Measurements from ENCODE around the gene DDI2.
"Not testable (repeated sequence)": the region's sequence is repeated elsewhere in the genome, so short reads cannot be mapped to it uniquely, and the experiment has no call there.

Gene DDI2

DNA sequence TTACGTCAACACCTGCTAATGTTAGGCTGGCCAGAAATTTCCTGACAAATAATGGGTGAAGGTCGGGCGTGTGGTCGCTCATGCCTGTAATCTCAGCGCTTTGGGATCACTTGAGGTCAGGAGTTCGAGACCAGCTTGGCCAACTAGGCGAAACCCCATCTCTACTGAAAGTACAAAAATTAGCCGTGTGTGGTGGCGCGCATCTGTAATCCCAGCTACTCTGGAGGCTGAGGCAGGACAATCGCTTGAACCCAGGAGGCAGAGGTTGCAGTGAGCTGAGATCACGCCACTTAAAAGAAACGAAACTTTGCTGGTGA is 13.3 kb upstream of the DDI2 start:
- peak overlapping the region; percentile 74 for H3K4me3 ChIP-seq (ENCODE audit: low read depth, low read length)
- not testable (repeated sequence) for DNase-seq (ENCODE audit: low read depth)
- peak; percentile 30; the same call in 1 of the 2 replicates for TF ChIP-seq MYC (IDR thresholded peaks at IDR 0.05; ENCODE audit: low read depth, low read length)

DNA sequence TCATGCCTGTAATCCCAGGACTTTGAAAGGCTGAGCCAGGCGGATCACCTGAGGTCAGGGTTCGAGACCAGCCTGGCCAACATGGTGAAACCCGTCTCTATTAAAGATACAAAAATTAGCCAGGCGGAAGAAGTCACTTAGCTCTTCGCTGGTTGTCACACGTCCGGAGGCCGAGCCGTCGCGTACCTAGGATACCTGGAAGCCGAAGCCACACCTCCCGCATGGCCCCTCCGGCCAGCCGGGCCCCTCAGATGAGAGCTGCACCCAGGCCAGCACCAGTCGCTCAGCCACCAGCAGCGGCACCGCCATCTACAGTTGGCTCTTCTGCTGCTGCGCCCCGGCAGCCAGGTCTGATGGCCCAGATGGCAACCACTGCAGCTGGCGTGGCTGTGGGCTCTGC is 12.9 kb upstream of the DDI2 start:
- not testable (repeated sequence) for H3K4me3 ChIP-seq (ENCODE audit: low read depth, low read length)
- DNase-seq (ENCODE audit: low read depth) = peak; percentile 39

DNA sequence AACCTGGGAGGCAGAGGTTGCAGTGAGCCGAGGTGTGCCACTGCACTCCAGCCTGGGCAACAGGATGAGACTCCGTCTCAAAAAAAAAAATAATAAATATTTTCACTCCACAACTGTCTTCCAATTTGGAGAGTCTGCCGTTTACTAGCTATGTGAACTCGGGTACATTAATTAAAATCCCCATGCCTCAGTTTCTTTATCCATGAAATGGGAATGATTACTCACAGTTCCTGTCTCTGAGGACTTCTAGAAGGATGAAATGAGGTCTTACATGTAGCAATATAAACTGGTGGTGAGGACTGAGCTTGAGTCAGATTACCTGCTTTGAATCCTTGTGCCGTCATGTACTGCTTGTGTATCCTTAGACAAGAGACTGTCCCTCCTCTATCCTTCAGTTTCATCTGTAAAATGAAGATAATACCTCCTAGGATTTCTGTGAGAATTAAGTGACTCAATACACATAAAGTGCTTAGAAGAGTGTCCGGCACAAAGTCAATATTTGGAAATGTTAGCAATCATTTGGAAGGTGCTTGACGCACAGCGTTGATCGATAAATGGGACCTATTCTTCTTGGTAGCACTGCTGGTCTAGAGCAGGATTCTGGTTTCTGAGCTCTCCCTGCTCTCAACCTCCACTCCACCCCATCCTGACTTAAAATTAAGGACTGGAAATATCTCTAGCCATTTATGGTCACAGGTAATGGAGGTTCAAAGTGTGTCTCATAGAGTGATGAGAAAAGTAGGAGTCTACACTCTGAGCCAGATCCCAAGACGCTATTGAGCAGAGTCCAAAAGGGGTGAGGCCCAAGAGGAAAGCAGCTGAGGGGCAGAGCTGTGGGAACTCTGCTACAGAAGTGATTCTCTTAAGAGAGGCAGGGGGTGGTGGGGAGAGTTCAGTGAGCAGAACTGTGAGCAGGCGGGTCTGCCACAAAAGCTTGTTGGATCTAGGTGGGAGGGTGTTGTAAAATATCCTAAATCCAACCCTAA is 11.6 kb upstream of the DDI2 start:
- DNase-seq (ENCODE audit: low read depth) = no peak
- TF ChIP-seq POLR2A (IDR thresholded peaks at IDR 0.05; ENCODE audit: extremely low read depth, insufficient read length) (no peak), MYC (IDR thresholded peaks at IDR 0.05; ENCODE audit: low read depth, low read length) (no peak)
- TF ChIP-seq, protein P1, sequence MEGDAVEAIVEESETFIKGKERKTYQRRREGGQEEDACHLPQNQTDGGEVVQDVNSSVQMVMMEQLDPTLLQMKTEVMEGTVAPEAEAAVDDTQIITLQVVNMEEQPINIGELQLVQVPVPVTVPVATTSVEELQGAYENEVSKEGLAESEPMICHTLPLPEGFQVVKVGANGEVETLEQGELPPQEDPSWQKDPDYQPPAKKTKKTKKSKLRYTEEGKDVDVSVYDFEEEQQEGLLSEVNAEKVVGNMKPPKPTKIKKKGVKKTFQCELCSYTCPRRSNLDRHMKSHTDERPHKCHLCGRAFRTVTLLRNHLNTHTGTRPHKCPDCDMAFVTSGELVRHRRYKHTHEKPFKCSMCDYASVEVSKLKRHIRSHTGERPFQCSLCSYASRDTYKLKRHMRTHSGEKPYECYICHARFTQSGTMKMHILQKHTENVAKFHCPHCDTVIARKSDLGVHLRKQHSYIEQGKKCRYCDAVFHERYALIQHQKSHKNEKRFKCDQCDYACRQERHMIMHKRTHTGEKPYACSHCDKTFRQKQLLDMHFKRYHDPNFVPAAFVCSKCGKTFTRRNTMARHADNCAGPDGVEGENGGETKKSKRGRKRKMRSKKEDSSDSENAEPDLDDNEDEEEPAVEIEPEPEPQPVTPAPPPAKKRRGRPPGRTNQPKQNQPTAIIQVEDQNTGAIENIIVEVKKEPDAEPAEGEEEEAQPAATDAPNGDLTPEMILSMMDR (IDR thresholded peaks at IDR 0.05; ENCODE audit: low read depth, low read length) = no peak
- TF ChIP-seq, protein P2, sequence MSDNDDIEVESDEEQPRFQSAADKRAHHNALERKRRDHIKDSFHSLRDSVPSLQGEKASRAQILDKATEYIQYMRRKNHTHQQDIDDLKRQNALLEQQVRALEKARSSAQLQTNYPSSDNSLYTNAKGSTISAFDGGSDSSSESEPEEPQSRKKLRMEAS (IDR thresholded peaks at IDR 0.05; ENCODE audit: low read depth, low read length) = no peak
- H3K4me3 ChIP-seq (ENCODE audit: low read depth, low read length) = no peak overlapping the region

DNA sequence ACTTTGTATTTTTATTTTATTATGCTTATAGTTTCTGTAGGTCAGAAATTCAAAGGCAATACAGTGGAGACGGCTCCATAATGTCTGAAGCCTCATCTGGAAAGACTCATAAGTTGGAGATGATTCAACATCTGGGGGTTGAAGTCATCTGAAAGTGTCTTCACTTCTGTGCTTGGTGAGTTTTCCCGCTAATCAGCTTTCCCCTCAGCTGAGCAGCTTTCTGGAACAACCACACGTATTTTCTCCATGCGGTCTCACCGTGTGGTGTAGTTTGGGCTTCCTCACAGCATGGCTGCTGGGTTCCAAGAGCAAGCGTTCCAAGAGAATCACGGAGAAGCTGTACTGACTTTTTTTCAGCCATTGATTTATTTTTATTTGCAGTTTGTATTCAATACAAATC is 7.6 kb upstream of the DDI2 start:
- no peak overlapping the region for H3K4me3 ChIP-seq (ENCODE audit: low read depth, low read length)
- no peak for DNase-seq (ENCODE audit: low read depth)
- TF ChIP-seq MYC (IDR thresholded peaks at IDR 0.05; ENCODE audit: low read depth, low read length) = no peak
- no peak for TF ChIP-seq POLR2A (IDR thresholded peaks at IDR 0.05; ENCODE audit: extremely low read depth, insufficient read length)
- TF ChIP-seq, protein P2 (IDR thresholded peaks at IDR 0.05; ENCODE audit: low read depth, low read length) = no peak
- TF ChIP-seq, protein P1 (IDR thresholded peaks at IDR 0.05; ENCODE audit: low read depth, low read length) = no peak

DNA sequence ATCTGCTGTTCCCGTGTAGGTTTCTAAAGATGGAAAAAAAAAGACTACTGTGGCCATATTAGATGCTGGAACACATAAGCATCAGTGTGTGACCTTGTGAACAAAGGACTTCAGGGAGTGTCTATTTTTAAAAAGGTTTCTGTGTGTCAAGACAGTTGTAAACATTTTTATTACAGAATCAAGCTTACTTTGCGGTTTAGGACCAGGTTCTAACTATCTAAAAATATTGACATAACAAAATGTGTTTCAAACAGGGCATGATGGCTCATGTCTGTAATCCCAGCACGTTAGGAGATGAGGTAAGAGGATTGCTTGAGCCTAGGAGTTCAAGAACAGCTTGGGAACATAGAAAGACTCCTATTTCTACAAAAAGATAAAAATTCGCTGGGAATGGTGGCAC is 7.1 kb upstream of the DDI2 start:
- DNase-seq (ENCODE audit: low read depth) = no peak
- TF ChIP-seq, protein P1 (IDR thresholded peaks at IDR 0.05; ENCODE audit: low read depth, low read length) = no peak
- no peak for TF ChIP-seq POLR2A (IDR thresholded peaks at IDR 0.05; ENCODE audit: extremely low read depth, insufficient read length)
- no peak for TF ChIP-seq MYC (IDR thresholded peaks at IDR 0.05; ENCODE audit: low read depth, low read length)
- TF ChIP-seq, protein P2 (IDR thresholded peaks at IDR 0.05; ENCODE audit: low read depth, low read length) = no peak
- H3K4me3 ChIP-seq (ENCODE audit: low read depth, low read length) = no peak overlapping the region

DNA sequence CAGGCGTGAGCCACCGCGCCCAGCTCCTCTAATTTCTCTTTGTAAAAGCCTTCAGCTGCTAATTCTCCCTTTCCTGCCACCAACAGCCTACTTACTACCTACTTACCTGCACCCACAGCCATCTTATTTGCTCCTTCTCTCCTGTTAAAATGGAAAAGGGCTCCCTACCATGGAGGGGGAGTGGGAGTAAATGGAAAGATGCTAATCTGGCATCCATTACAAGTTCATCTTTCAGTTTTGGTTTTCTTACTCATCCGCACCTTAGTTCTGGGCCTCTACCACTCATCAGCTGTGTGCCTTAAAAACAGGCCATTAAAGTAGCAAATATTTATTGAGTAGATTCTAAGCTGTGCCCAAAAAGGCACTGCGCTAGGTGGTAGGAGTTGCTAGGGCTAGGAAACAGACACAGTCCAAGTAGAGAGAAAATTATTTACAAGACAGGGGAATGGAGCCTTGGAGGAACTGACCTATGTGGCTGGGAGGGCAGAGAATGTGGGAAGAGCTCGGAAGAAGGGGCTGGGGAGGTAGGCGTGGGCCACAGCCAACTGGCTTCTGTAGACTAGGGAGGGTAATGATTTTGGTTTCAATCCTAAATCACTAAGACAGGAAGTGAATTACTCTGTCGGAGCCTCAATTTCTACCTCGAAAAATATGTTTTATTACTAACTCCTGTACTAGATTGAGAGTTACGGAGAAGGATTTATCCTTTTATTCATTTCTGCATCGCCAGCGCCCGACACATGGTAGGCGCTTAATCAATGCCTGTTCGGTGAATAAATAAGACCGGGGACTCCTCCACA is 685 bp upstream of the DDI2 start:
- H3K4me3 ChIP-seq (ENCODE audit: low read depth, low read length) = peak overlapping the region; percentile 61
- DNase-seq (ENCODE audit: low read depth) = no peak
- TF ChIP-seq MYC (IDR thresholded peaks at IDR 0.05; ENCODE audit: low read depth, low read length) (no peak), POLR2A (IDR thresholded peaks at IDR 0.05; ENCODE audit: extremely low read depth, insufficient read length) (no peak)
- TF ChIP-seq, protein P2 (IDR thresholded peaks at IDR 0.05; ENCODE audit: low read depth, low read length) = no peak
- TF ChIP-seq, protein P1 (IDR thresholded peaks at IDR 0.05; ENCODE audit: low read depth, low read length) = no peak
